Left lung (tissue), 14 donors: Measurements from ENCODE around the gene UGP2. TPM values are rescaled to one million over a fixed set of nuclear protein-coding genes. Genes with fewer than 3 reads are reported as not detected.

Experiments
- ATAC-seq: fragments of 200-7000 bp; cut with Tn5 transposase; one replicate; pipeline ENCODE4 v1.9.1; 2020; ENCODE audit warnings: moderate library complexity
- DNase-seq, 4 donors: peaks; one replicate each; pipeline ENCODE4 v3.0.0-alpha.2; 2013 to 2020
- H3K27ac ChIP-seq, 2 donors: fragments of 200-600 bp; sonication (generic) in 1 of 2; one replicate each; pipeline versions ENCODE4 v1.5.0 to v1.8.0; 2020 to 2021
- H3K27me3 ChIP-seq, 2 donors: fragments of 200-600 bp; sonication (generic) in 1 of 2; one replicate each; pipeline versions ENCODE4 v1.5.0 to v1.8.0; 2020 to 2021
- H3K36me3 ChIP-seq, 2 donors: fragments of 200-600 bp; sonication (generic) in 1 of 2; one replicate each; pipeline versions ENCODE4 v1.5.0 to v1.8.0; 2020 to 2021
- H3K4me1 ChIP-seq, 2 donors: fragments of 200-600 bp; one replicate each; pipeline ENCODE4 v1.8.0; 2021
- H3K4me3 ChIP-seq, 2 donors: fragments of 200-600 bp; sonication (generic) in 1 of 2; one replicate each; pipeline versions ENCODE4 v1.5.0 to v1.8.0; 2020 to 2021; ENCODE audit warnings: mild to moderate bottlenecking in 1 of 2
- H3K9me3 ChIP-seq, 2 donors: fragments of 200-600 bp; sonication (generic) in 1 of 2; one replicate each; pipeline versions ENCODE4 v1.5.0 to v1.8.0; 2020 to 2021
- CTCF ChIP-seq, 2 donors: fragments of 200-600 bp; sonication (generic) in 1 of 2; IDR thresholded peaks; one replicate each; pipeline versions ENCODE4 v1.5.0 to v1.8.0; 2021; ENCODE audit warnings: antibody characterized with exemption in 2 of 2
- intact Hi-C, 2 donors: fragments of 100-400 bp; cut with DNase I; formaldehyde crosslinking; loops; one replicate each; pipeline versions ENCODE4 v1.11.2 to v1.14.2; 2022
- long read RNA-seq, 12 donors: library from polyadenylated mRNA in 2 of 12; unstranded in 2 of 12; transcript quantifications; one replicate each; pipeline ENCODE4 v2.0.0 and lab custom pipeline, GENCODE V29; 2019 to 2026
- polyA plus RNA-seq, 6 donors: library from polyadenylated mRNA; unstranded; fragments of 120-200 nt; gene quantifications; one replicate each; pipeline ENCODE4 v1.2.1, GENCODE V29; 2013; ENCODE audit not compliant: insufficient read length in 6 of 6
- total RNA-seq, 2 donors: library from RNA; stranded (reverse); fragmentation: NEBNext Ultra II Directional; extraction: Animal tissue kit (Norgen Biotek cat#: 25700); gene quantifications; one replicate each; pipeline ENCODE4 v1.2.1, GENCODE V29; 2021
- donor health status: DM: no; HTN: yes; CAD: no.
- donor health status: DM: no; HTN: no; CAD: no.

UGP2 gene
- total RNA-seq: 100 to 1,000 TPM; 150 to 165 TPM
- polyA plus RNA-seq: 100 to 1,000 TPM in 1 of 6 donors, 10 to 100 TPM in 5; 80.5 to 104 (median 90.5) TPM
- long read RNA-seq, donor 1, transcript UGP2-202 (10 exons, 2,136 nt): major isoform, 11 of 21 reads
- long read RNA-seq, donor 1, partial matches to known transcripts: 6 of 21 reads
- long read RNA-seq, donor 1, other reads (novel, unspliced or antisense): 0 of 21 reads
- long read RNA-seq, donor 2, transcript UGP2-202 (10 exons, 2,136 nt): major isoform, 18 of 38 reads
- long read RNA-seq, donor 2, transcript UGP2-201 (10 exons, 2,338 nt): minor isoform, 9 of 38 reads
- long read RNA-seq, donor 2, partial matches to known transcripts: 11 of 38 reads
- long read RNA-seq, donor 2, other reads (novel, unspliced or antisense): 0 of 38 reads
- long read RNA-seq, donor 3, transcript UGP2-202 (10 exons, 2,136 nt): major isoform, 23 of 33 reads
- long read RNA-seq, donor 3, partial matches to known transcripts: 5 of 33 reads
- long read RNA-seq, donor 3, other reads (novel, unspliced or antisense): 0 of 33 reads
- long read RNA-seq, donor 4, transcript UGP2-201 (10 exons, 2,338 nt): major isoform, 17 of 43 reads
- long read RNA-seq, donor 4, transcript UGP2-202 (10 exons, 2,136 nt): minor isoform, 11 of 43 reads
- long read RNA-seq, donor 4, partial matches to known transcripts: 11 of 43 reads
- long read RNA-seq, donor 4, other reads (novel, unspliced or antisense): 4 of 43 reads
- long read RNA-seq, donor 5, transcript UGP2-202 (10 exons, 2,136 nt): major isoform, 17 of 45 reads
- long read RNA-seq, donor 5, partial matches to known transcripts: 22 of 45 reads
- long read RNA-seq, donor 5, other reads (novel, unspliced or antisense): 0 of 45 reads
- long read RNA-seq, donor 6, transcript UGP2-202 (10 exons, 2,136 nt): major isoform, 19 of 29 reads
- long read RNA-seq, donor 6, partial matches to known transcripts: 7 of 29 reads
- long read RNA-seq, donor 6, other reads (novel, unspliced or antisense): 0 of 29 reads
- long read RNA-seq, donor 7, transcript UGP2-202 (10 exons, 2,136 nt): major isoform, 12 of 13 reads
- long read RNA-seq, donor 7, partial matches to known transcripts: 0 of 13 reads
- long read RNA-seq, donor 7, other reads (novel, unspliced or antisense): 0 of 13 reads
- long read RNA-seq, donor 8, transcript UGP2-202 (10 exons, 2,136 nt): major isoform, 17 of 22 reads
- long read RNA-seq, donor 8, partial matches to known transcripts: 0 of 22 reads
- long read RNA-seq, donor 8, other reads (novel, unspliced or antisense): 0 of 22 reads
- long read RNA-seq, donor 9: 0 reads
- long read RNA-seq, donor 10, partial matches to known transcripts: 4 of 9 reads
- long read RNA-seq, donor 10, other reads (novel, unspliced or antisense): 0 of 9 reads
- long read RNA-seq, donor 11, transcript UGP2-202 (10 exons, 2,136 nt): major isoform, 33 of 84 reads
- long read RNA-seq, donor 11, transcript UGP2-201 (10 exons, 2,338 nt): minor isoform, 5 of 84 reads
- long read RNA-seq, donor 11, partial matches to known transcripts: 44 of 84 reads
- long read RNA-seq, donor 11, other reads (novel, unspliced or antisense): 0 of 84 reads
- long read RNA-seq, donor 12, transcript UGP2-202 (10 exons, 2,136 nt): major isoform, 9 of 35 reads
- long read RNA-seq, donor 12, partial matches to known transcripts: 21 of 35 reads
- long read RNA-seq, donor 12, other reads (novel, unspliced or antisense): 0 of 35 reads

GRCh38 chr2:63841254-63842022 lies at the start of gene UGP2:
TSS of gene UGP2 (plus strand) at chr2:63841896. CDS start at chr2:63842186, 290 bp downstream.
- intact Hi-C loops: no loop called here
- Histone ChIP-seq H3K4me1 (peaks cover 20 to 61% of the 10 kb centered on the region in 2 donors), H3K9me3 (no peaks in the 10 kb centered on the region), H3K27me3 (no peaks in the 10 kb centered on the region), H3K36me3 (no peaks in the 10 kb centered on the region), H3K27ac (peak within 1 kb of the TSS; percentile 98 to 99), H3K4me3 (peak within 1 kb of the TSS; percentile 88 to 91)
- ATAC-seq (peak; percentile 92), DNase-seq (peak; percentile 89 to 96 (median 95))
- TF ChIP-seq CTCF (IDR thresholded peaks at IDR 0.05): no peak

DNA sequence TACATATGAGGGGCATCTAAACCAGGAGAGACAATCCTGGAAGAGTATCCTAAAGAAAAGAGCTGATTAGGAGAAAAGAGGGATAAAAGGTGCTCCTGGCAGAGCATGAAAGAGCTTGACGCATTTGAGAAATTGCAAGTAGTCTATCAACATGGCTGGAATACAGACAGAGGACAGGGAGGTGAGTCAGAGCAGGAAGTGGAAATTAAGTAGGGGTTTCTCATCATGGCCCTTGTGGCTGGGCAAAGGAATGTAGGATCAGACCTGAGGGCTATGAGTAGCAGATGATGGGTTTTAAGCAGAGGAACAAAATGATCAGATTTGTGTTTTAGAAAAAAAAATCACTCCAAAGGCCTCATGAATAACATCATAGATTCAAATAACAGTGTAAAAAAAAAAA lies 49.2 kb upstream of the UGP2 start:
- DNase-seq (no peak), ATAC-seq (peak; percentile 40)
- no peak overlapping the region for H3K4me3 ChIP-seq
- no peak for TF ChIP-seq CTCF (IDR thresholded peaks at IDR 0.05)
- intact Hi-C loops: no loop called here
- H3K9me3 ChIP-seq: no peaks in the 10 kb centered on the region
- no peak overlapping the region for H3K27ac ChIP-seq
- H3K27me3 ChIP-seq: no peaks in the 10 kb centered on the region
- no peaks in the 10 kb centered on the region for H3K36me3 ChIP-seq
- peaks cover 0 to 14% of the 10 kb centered on the region in 2 donors for H3K4me1 ChIP-seq

GRCh38 chr2:63796366-63796765 lies 45.3 kb upstream of the UGP2 start:
- intact Hi-C loops: no loop called here
- ATAC-seq (no peak), DNase-seq (no peak)
- no peak for TF ChIP-seq CTCF (IDR thresholded peaks at IDR 0.05)
- H3K27me3 ChIP-seq: no peaks in the 10 kb centered on the region
- no peaks in the 10 kb centered on the region for H3K36me3 ChIP-seq
- no peak overlapping the region for H3K4me3 ChIP-seq
- peaks cover 0 to 2% of the 10 kb centered on the region in 2 donors for H3K4me1 ChIP-seq
- no peak overlapping the region for H3K27ac ChIP-seq
- H3K9me3 ChIP-seq: peaks cover 0 to under 1% of the 10 kb centered on the region in 2 donors

DNA sequence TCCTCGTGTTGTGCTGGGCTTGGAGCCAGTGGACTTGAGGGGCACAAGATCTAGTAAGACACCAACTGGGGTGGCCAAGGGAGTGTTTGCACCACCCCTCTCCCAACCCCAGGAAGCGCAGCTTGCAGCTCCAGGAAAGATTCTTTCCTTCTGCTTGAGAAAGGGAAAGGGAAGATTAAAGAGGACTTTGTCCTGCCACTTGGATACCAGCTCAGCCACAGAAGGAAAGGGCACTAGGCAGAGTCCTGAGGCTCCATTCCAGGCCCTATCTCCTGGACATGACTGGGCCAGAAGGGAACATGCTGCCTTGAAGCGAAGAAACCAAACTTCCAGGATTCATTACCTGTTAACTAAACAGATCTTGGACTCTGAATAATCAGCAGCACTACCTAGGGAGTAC lies 44.9 kb upstream of the UGP2 start:
- intact Hi-C loops: no loop called here
- no peaks in the 10 kb centered on the region for H3K27me3 ChIP-seq
- peaks cover 0 to 5% of the 10 kb centered on the region in 2 donors for H3K9me3 ChIP-seq
- DNase-seq (no peak), ATAC-seq (no peak)
- no peak for TF ChIP-seq CTCF (IDR thresholded peaks at IDR 0.05)
- H3K4me1 ChIP-seq: no peaks in the 10 kb centered on the region
- H3K4me3 ChIP-seq: no peak overlapping the region
- H3K27ac ChIP-seq: no peak overlapping the region
- no peaks in the 10 kb centered on the region for H3K36me3 ChIP-seq
